ENCODE data around the gene EHD1. TPM values are rescaled to one million over a fixed set of nuclear protein-coding genes. Genes with fewer than 3 reads are reported as not detected.

EHD1 gene
- total RNA-seq, 1 donor from 2014 or later, result 133 TPM

GRCh38 chr11:64804346-64805210 lies 73.8 kb downstream of the EHD1 start:
- intact Hi-C loops (cut with micrococcal nuclease), result loop anchor here (5.0 kb wide), 1 partner anchor 223 kb away; the partner anchor contains the start of gene SNX15

- intact Hi-C loops (cut with micrococcal nuclease), result loop anchor here (1.0 to 5.0 kb wide), 5 partner anchors 26 to 223 kb away; partner anchors contain the start of genes ATG2A, PPP2R5B, RASGRP2 and SF1
These were observed 74.5 kb downstream of the EHD1 start for GRCh38 chr11:64803846-64804345.

GRCh38 chr11:64803158-64803845 lies 75.1 kb downstream of the EHD1 start, which contains the start of gene MAP4K2:
MAP4K2 (minus strand) TSS chr11:64803214; CDS start chr11:64803149, 65 bp downstream.
- intact Hi-C loops (cut with micrococcal nuclease), result loop anchor here (1.0 to 5.0 kb wide), 5 partner anchors 25 to 224 kb away; partner anchors contain the start of genes ATG2A, PPP2R5B, RASGRP2 and SF1

- intact Hi-C loops (cut with micrococcal nuclease), result loop anchor here (1.0 to 5.0 kb wide), 7 partner anchors 8 to 333 kb away; partner anchors contain the start of genes ATG2A, MEN1, PPP2R5B and RASGRP2
These were observed 75.9 kb downstream of the EHD1 start for GRCh38 chr11:64802370-64803157.

Other genes starting within 250 kb of the EHD1 start
- gene NRXN2, start 155.4 kb downstream of the EHD1 start, total RNA-seq, result 0.71 and 1.3 TPM in 2 replicates
- gene RASGRP2, start 134.5 kb downstream of the EHD1 start, total RNA-seq, result 189 and 192 TPM in 2 replicates
- gene PYGM, start 118.6 kb downstream of the EHD1 start, total RNA-seq, result 7.3 and 8.6 TPM in 2 replicates
- 485 and 486 TPM in 2 replicates for gene SF1, start 100.1 kb downstream of the EHD1 start, total RNA-seq
- 79.2 and 80.7 TPM in 2 replicates for gene MAP4K2, start 75.4 kb downstream of the EHD1 start, total RNA-seq
- 28.7 TPM in 2 replicates for gene MEN1, start 68.1 kb downstream of the EHD1 start, total RNA-seq
- gene CDC42BPG, start 34.0 kb downstream of the EHD1 start, total RNA-seq, result 0.42 and 1.0 TPM in 2 replicates
- gene ATG2A, start 38.6 kb upstream of the EHD1 start, total RNA-seq, result 30.3 and 31.3 TPM in 2 replicates
- gene PPP2R5B, start 46.1 kb upstream of the EHD1 start, total RNA-seq, result 17.0 and 18.6 TPM in 2 replicates
- gene GPHA2, start 57.3 kb upstream of the EHD1 start, total RNA-seq, result not detected in 2 replicates
- gene MAJIN, start 93.5 kb upstream of the EHD1 start, total RNA-seq, result not detected in 2 replicates
- 0.10 TPM in 1 of 2 replicates, not detected in the other for gene BATF2, start 118.3 kb upstream of the EHD1 start, total RNA-seq
- gene ARL2, start 135.5 kb upstream of the EHD1 start, total RNA-seq, result 55.8 and 57.9 TPM in 2 replicates
- 29.9 and 35.8 TPM in 2 replicates for gene SNX15, start 148.8 kb upstream of the EHD1 start, total RNA-seq
- gene SAC3D1, start 162.6 kb upstream of the EHD1 start, total RNA-seq, result 17.0 and 17.5 TPM in 2 replicates
- 14.1 and 14.4 TPM in 2 replicates for gene NAALADL1, start 179.9 kb upstream of the EHD1 start, total RNA-seq
- gene CDCA5, start 205.4 kb upstream of the EHD1 start, total RNA-seq, result 70.7 and 72.1 TPM in 2 replicates
- 31.2 and 33.9 TPM in 2 replicates for gene ZFPL1, start 205.6 kb upstream of the EHD1 start, total RNA-seq
- gene VPS51, start 217.6 kb upstream of the EHD1 start, total RNA-seq, result 145 and 152 TPM in 2 replicates
- 19.7 and 25.4 TPM in 2 replicates for gene TM7SF2, start 233.3 kb upstream of the EHD1 start, total RNA-seq
- gene ZNHIT2, start 239.1 kb upstream of the EHD1 start, total RNA-seq, result 11.5 and 11.9 TPM in 2 replicates
- gene FAU, start 243.5 kb upstream of the EHD1 start, total RNA-seq, result 978 and 991 TPM in 2 replicates
- 50.1 and 57.6 TPM in 2 replicates for gene MRPL49, start 243.7 kb upstream of the EHD1 start, total RNA-seq

Data from T-helper 1 cell treated with Interleukin-12 subunit alpha and Interleukin-12 subunit beta and Interleukin-4 antibody, amounts not matched to agents 30 ng/mL and 1 ng/mL, for 36 hours (primary cell).